Smooth muscle cell (in vitro differentiated cells): Measurements from ENCODE around the gene STK11IP. TPM values are rescaled to one million over a fixed set of nuclear protein-coding genes. Genes with fewer than 3 reads are reported as not detected.

Experiments
- DNase-seq: peaks from one replicate; lab custom pipeline; 2025; ENCODE audit not compliant: unreplicated experiment; lab: John Stamatoyannopoulos, UW
- H2AFZ ChIP-seq: fragments of 200-600 bp; sonication (generic); 2 replicates; pipeline ENCODE4 v1.6.0; 2016; ENCODE audit warnings: antibody characterized with exemption, low read depth, mild to moderate bottlenecking
- H3F3A ChIP-seq: fragments of 200-600 bp; sonication (generic); 2 replicates; pipeline ENCODE4 v1.6.0; 2017; ENCODE audit warnings: antibody characterized with exemption, low read depth
- H3K27ac ChIP-seq: fragments of 200-600 bp; sonication (generic); 2 replicates; pipeline ENCODE4 v1.5.1; 2016; ENCODE audit warnings: low read depth, mild to moderate bottlenecking
- H3K27me3 ChIP-seq: fragments of 200-600 bp; sonication (generic); 2 replicates; pipeline ENCODE4 v1.6.1; 2016; ENCODE audit warnings: low read depth, mild to moderate bottlenecking
- H3K36me3 ChIP-seq: fragments of 200-600 bp; sonication (generic); 2 replicates; pipeline ENCODE4 v1.5.1; 2016; ENCODE audit warnings: low read depth
- H3K4me1 ChIP-seq: fragments of 200-600 bp; sonication (generic); 2 replicates; pipeline ENCODE4 v1.5.1; 2016; ENCODE audit warnings: low read depth
- H3K4me2 ChIP-seq: fragments of 200-600 bp; sonication (generic); 2 replicates; pipeline ENCODE4 v1.6.0; 2016; ENCODE audit warnings: mild to moderate bottlenecking
- H3K4me3 ChIP-seq: fragments of 200-600 bp; sonication (generic); 2 replicates; pipeline ENCODE4 v1.5.1; 2016; ENCODE audit warnings: mild to moderate bottlenecking
- H3K79me2 ChIP-seq: fragments of 200-600 bp; sonication (generic); 2 replicates; pipeline ENCODE4 v1.6.0; 2016; ENCODE audit warnings: low read depth, mild to moderate bottlenecking
- H3K9ac ChIP-seq: fragments of 200-600 bp; sonication (generic); 2 replicates; pipeline ENCODE4 v1.6.0; 2016; ENCODE audit warnings: low read depth
- H3K9me3 ChIP-seq: fragments of 200-600 bp; sonication (generic); replicated peaks from 2 replicates; pipeline ENCODE4 v1.5.1; 2016; ENCODE audit warnings: low read depth
- H4K20me1 ChIP-seq: fragments of 200-600 bp; sonication (generic); 2 replicates; pipeline ENCODE4 v1.6.0; 2016; ENCODE audit warnings: low read depth
- WGBS: methylation state at CpG from one replicate; pipeline ENCODE4 v1.1.7; 2016; ENCODE audit warnings: low lambda C conversion rate; 5-methylcytosine and 5-hydroxymethylcytosine counted together
- polyA plus RNA-seq: library from polyadenylated mRNA; unstranded; fragments of >200 nt; fragmentation: Nextera tagmentation; extraction: Ambion mirVana; gene quantifications from 2 replicates; pipeline ENCODE4 v1.2.1, GENCODE V29; 2016
- total RNA-seq: library from RNA; depleted of rRNA; stranded (reverse); fragments of >200 nt; gene quantifications from 2 replicates; pipeline ENCODE4 v1.2.3, GENCODE V29; 2014
- TF ChIP-seq, protein P1 (sequence below): fragments of 200-600 bp; sonication (generic); IDR thresholded peaks from 2 replicates; pipeline ENCODE4 v1.5.1; 2017; ENCODE audit warnings: borderline replicate concordance, mild to moderate bottlenecking, antibody characterized with exemption; ENCODE audit not compliant: insufficient read depth, poor library complexity, severe bottlenecking

STK11IP gene
- total and polyA plus RNA-seq, 2 experiments from 2014 or later = 10.2 to 13.6 TPM

- TF ChIP-seq, protein P1, sequence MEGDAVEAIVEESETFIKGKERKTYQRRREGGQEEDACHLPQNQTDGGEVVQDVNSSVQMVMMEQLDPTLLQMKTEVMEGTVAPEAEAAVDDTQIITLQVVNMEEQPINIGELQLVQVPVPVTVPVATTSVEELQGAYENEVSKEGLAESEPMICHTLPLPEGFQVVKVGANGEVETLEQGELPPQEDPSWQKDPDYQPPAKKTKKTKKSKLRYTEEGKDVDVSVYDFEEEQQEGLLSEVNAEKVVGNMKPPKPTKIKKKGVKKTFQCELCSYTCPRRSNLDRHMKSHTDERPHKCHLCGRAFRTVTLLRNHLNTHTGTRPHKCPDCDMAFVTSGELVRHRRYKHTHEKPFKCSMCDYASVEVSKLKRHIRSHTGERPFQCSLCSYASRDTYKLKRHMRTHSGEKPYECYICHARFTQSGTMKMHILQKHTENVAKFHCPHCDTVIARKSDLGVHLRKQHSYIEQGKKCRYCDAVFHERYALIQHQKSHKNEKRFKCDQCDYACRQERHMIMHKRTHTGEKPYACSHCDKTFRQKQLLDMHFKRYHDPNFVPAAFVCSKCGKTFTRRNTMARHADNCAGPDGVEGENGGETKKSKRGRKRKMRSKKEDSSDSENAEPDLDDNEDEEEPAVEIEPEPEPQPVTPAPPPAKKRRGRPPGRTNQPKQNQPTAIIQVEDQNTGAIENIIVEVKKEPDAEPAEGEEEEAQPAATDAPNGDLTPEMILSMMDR = no peak
- H4K20me1 ChIP-seq = no peaks in the 10 kb centered on the region
- H3K4me3 ChIP-seq = no peak overlapping the region
- no peak overlapping the region for H3K9ac ChIP-seq
- H3K79me2 ChIP-seq = no peaks in the 10 kb centered on the region
- no peaks in the 10 kb centered on the region for H3K9me3 ChIP-seq
- no peaks in the 10 kb centered on the region for H3K27me3 ChIP-seq
- no peaks in the 10 kb centered on the region for H3K36me3 ChIP-seq
- no peak overlapping the region for H3K4me2 ChIP-seq
- no peak overlapping the region for H2AFZ ChIP-seq
- H3K4me1 ChIP-seq = no peaks in the 10 kb centered on the region
- WGBS = 96% methylated on average over 15 of the region's 15 CpGs
- no peak overlapping the region for H3K27ac ChIP-seq
- no peaks in the 10 kb centered on the region for H3F3A ChIP-seq
- DNase-seq = no peak
These were observed 36.7 kb downstream of the STK11IP start for GRCh38 chr2:219634171-219634940.

DNA sequence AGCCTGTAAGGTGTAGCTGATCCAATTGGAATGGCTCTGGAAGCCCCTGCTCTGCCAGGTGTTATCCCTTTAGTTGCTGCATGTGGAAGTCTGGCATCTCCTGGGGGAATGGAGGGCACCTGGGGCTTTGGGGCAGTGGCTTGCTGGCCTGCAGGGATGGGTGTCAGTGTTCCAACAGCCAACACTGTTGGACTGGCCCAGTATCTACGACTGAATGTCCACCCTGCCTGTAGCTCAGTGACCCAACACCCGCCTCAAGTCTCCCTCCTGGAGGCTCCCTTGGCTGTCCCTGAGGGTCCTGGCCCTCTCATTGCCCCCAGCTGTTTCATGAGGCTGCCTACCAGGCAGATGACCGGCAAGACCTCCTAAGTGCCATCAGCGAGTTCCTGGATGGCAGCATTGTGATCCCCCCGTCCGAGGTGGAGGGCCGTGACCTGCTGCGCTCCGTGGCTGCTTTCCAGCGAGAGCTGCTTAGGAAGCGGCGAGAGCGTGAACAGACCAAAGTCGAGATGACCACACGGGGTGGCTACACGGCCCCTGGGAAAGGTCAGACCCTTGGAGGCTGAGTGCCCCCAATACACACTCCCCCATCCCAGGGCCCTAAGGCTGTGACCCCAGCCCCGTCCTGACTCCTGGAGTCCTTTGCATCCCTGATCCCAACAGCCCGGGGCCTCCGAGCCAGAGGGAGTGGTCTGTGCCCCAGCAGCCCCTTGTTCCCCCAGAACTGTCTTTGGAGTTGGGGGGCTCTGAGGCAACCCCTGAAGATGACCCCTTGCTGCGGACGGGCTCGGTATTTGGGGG, 37.5 kb downstream of the STK11IP start:
- no peak overlapping the region for H2AFZ ChIP-seq
- H3F3A ChIP-seq = no peaks in the 10 kb centered on the region
- H3K27me3 ChIP-seq = no peaks in the 10 kb centered on the region
- no peaks in the 10 kb centered on the region for H4K20me1 ChIP-seq
- H3K4me1 ChIP-seq = no peaks in the 10 kb centered on the region
- H3K4me2 ChIP-seq = no peak overlapping the region
- H3K36me3 ChIP-seq = no peaks in the 10 kb centered on the region
- TF ChIP-seq, protein P1 = no peak
- H3K27ac ChIP-seq = no peak overlapping the region
- H3K9ac ChIP-seq = no peak overlapping the region
- no peak for DNase-seq
- no peak overlapping the region for H3K4me3 ChIP-seq
- WGBS = 96% methylated on average over 22 of the region's 22 CpGs
- no peaks in the 10 kb centered on the region for H3K9me3 ChIP-seq
- H3K79me2 ChIP-seq = no peaks in the 10 kb centered on the region

GRCh38 chr2:219636144-219636915, 38.7 kb downstream of the STK11IP start:
- Histone ChIP-seq H3K27ac (no peak overlapping the region), H3K9me3 (no peaks in the 10 kb centered on the region), H3K36me3 (no peaks in the 10 kb centered on the region), H3K9ac (no peak overlapping the region), H3K79me2 (no peaks in the 10 kb centered on the region), H2AFZ (no peak overlapping the region), H3F3A (no peaks in the 10 kb centered on the region), H3K4me3 (no peak overlapping the region), H3K4me2 (no peak overlapping the region), H4K20me1 (no peaks in the 10 kb centered on the region), H3K27me3 (no peaks in the 10 kb centered on the region), H3K4me1 (no peaks in the 10 kb centered on the region)
- no peak for DNase-seq
- WGBS = 96% methylated on average over 23 of the region's 24 CpGs
- TF ChIP-seq, protein P1 = no peak
